Caco-2 (cell line): ENCODE results near the gene NEUROG1. TPM values are rescaled to one million over a fixed set of nuclear protein-coding genes. Genes with fewer than 3 reads are reported as not detected.
A peak's percentile ranks its signal among the peaks of the same experiment; 100 is the strongest.

ENCODE experiments used
- BruUV-seq: library from RNA; stranded (reverse); fragments of 400-500 nt; replicated peaks from 2 replicates; lab custom pipeline; 2021; lab: Mats Ljungman, UMichigan
- CTCF ChIA-PET: fragments of 300-600 bp; sonication (Branson Sonifier 250); formaldehyde crosslinking; loops from one replicate; lab custom pipeline; 2022; ENCODE audit warnings: antibody characterized with exemption; lab: Charles Lee
- POLR2A ChIA-PET: fragments of 300-600 bp; sonication (Branson Sonifier 250); formaldehyde crosslinking; loops from one replicate; lab custom pipeline; 2022; ENCODE audit warnings: antibody characterized with exemption; lab: Charles Lee
- DNase-seq, 2 experiments: peaks; one replicate each; pipeline versions ENCODE4 v3.0.0 to v3.0.0-alpha.2; 2020 to 2022
- H3K27me3 ChIP-seq: replicated peaks from 2 replicates; pipeline ENCODE4 v1.6.0; 2011; ENCODE audit warnings: low read length; ENCODE audit not compliant: control insufficient read depth, insufficient read depth
- H3K36me3 ChIP-seq: 2 replicates; pipeline ENCODE4 v1.5.1; 2011; ENCODE audit warnings: low read length; ENCODE audit not compliant: control insufficient read depth, insufficient read depth
- H3K4me1 ChIP-seq: fragments of 250-450 bp; sonication (Bioruptor Pico); 2 replicates; pipeline ENCODE4 v1.5.1; 2020; ENCODE audit warnings: mild to moderate bottlenecking
- H3K4me3 ChIP-seq: 2 replicates; pipeline ENCODE4 v1.5.1; 2011; ENCODE audit warnings: low read depth, mild to moderate bottlenecking, control low read depth, low read length
- H3K9me3 ChIP-seq: fragments of 250-450 bp; sonication (Bioruptor Pico); 2 replicates; pipeline ENCODE4 v1.5.1; 2020; ENCODE audit warnings: mild to moderate bottlenecking, moderate library complexity
- H3K27ac Mint-ChIP-seq: one replicate; pipeline ENCODE4 v1.8.0; 2022; ENCODE audit warnings: mixed read lengths; ENCODE audit not compliant: unreplicated experiment
- H3K27me3 Mint-ChIP-seq: one replicate; pipeline ENCODE4 v1.8.0; 2022; ENCODE audit warnings: mixed read lengths; ENCODE audit not compliant: insufficient read depth, unreplicated experiment
- H3K36me3 Mint-ChIP-seq: one replicate; pipeline ENCODE4 v1.8.0; 2022; ENCODE audit warnings: mild to moderate bottlenecking, mixed read lengths; ENCODE audit not compliant: insufficient read depth, unreplicated experiment
- H3K4me1 Mint-ChIP-seq: one replicate; pipeline ENCODE4 v1.8.0; 2022; ENCODE audit warnings: low read depth, mixed read lengths; ENCODE audit not compliant: unreplicated experiment
- H3K4me3 Mint-ChIP-seq: one replicate; pipeline ENCODE4 v1.8.0; 2022; ENCODE audit warnings: mild to moderate bottlenecking, moderate library complexity, mixed read lengths; ENCODE audit not compliant: unreplicated experiment
- H3K9me3 Mint-ChIP-seq: one replicate; pipeline ENCODE4 v1.8.0; 2022; ENCODE audit warnings: mixed read lengths; ENCODE audit not compliant: unreplicated experiment
- CTCF ChIP-seq, 2 experiments: fragments of 200-600 bp in 1 of 2; IDR thresholded peaks; 1 replicate in 1 of 2; 2 replicates in 1 of 2; pipeline versions ENCODE4 v1.5.1 to v1.8.0; 2011 to 2022; ENCODE audit warnings: antibody characterized with exemption in 1 of 2, control low read depth in 1 of 2, inconsistent platforms in 1 of 2, low read depth in 1 of 2, low read length in 1 of 2, mild to moderate bottlenecking in 1 of 2, moderate library complexity in 1 of 2; ENCODE audit not compliant: insufficient read depth in 1 of 2, severe bottlenecking in 1 of 2, unreplicated experiment in 1 of 2
- intact Hi-C: fragments of 100-400 bp; cut with micrococcal nuclease; formaldehyde crosslinking; loops from one replicate; pipeline ENCODE4 v1.10.0; 2022; ENCODE audit not compliant: unreplicated experiment
- total RNA-seq: library from RNA; stranded (reverse); gene quantifications from 2 replicates; pipeline ENCODE4 v1.2.3, GENCODE V29; 2022

NEUROG1 gene
- total RNA-seq, 1 experiment from 2014 or later = not detected

GRCh38 chr5:135508496-135509005 lies 27.2 kb downstream of the NEUROG1 start:
- H3K9me3 ChIP-seq = no peaks in the 10 kb centered on the region
- H3K4me1 ChIP-seq = peaks cover 8% of the 10 kb centered on the region; the same call in 1 of the 2 replicates
- ChIA-PET POLR2A (no interaction called here), CTCF (interaction anchor here (2.0 kb wide), 1 partner anchor 42 kb away, joined by 6 read pairs; no protein-coding TSS in a partner anchor)
- Mint-ChIP-seq H3K4me1 (peaks cover 4% of the 10 kb centered on the region), H3K9me3 (no peaks in the 10 kb centered on the region), H3K4me3 (peak overlapping the region; percentile 60), H3K27me3 (peaks cover 8% of the 10 kb centered on the region), H3K36me3 (no peaks in the 10 kb centered on the region), H3K27ac (no peak overlapping the region)
- H3K4me3 ChIP-seq = peak overlapping the region; percentile 20; the same call in 1 of the 2 replicates
- H3K36me3 ChIP-seq = no peaks in the 10 kb centered on the region
- peak in 1 of 2 experiments; percentile 28 for DNase-seq
- BruUV-seq = no TSS peak
- intact Hi-C loops = loop anchor here (1.0 kb wide), 1 partner anchor 17 kb away; no protein-coding TSS in a partner anchor
- no peak for TF ChIP-seq CTCF (IDR thresholded peaks at IDR 0.05; ENCODE audit: insufficient read depth in 1 of 2, low read depth in 1 of 2, low read length in 1 of 2, severe bottlenecking in 1 of 2, unreplicated experiment in 1 of 2)
- no peaks in the 10 kb centered on the region; the same call in 1 of the 2 replicates for H3K27me3 ChIP-seq

GRCh38 chr5:135505973-135506372 lies 29.8 kb downstream of the NEUROG1 start:
- H3K27me3 ChIP-seq = no peaks in the 10 kb centered on the region; the same call in 1 of the 2 replicates
- TF ChIP-seq CTCF (IDR thresholded peaks at IDR 0.05; ENCODE audit: insufficient read depth in 1 of 2, low read depth in 1 of 2, low read length in 1 of 2, severe bottlenecking in 1 of 2, unreplicated experiment in 1 of 2) = no peak
- no peak overlapping the region for H3K4me3 Mint-ChIP-seq
- H3K9me3 Mint-ChIP-seq = no peaks in the 10 kb centered on the region
- H3K27me3 Mint-ChIP-seq = peaks cover 11% of the 10 kb centered on the region
- no peaks in the 10 kb centered on the region for H3K9me3 ChIP-seq
- no peak for DNase-seq
- intact Hi-C loops = no loop called here
- peaks cover 4% of the 10 kb centered on the region for H3K4me1 Mint-ChIP-seq
- ChIA-PET CTCF (interaction anchor here (0.6 kb wide), 1 partner anchor 45 kb away, joined by 8 read pairs; no protein-coding TSS in a partner anchor), POLR2A (no interaction called here)
- H3K36me3 ChIP-seq = no peaks in the 10 kb centered on the region
- H3K4me3 ChIP-seq = no peak overlapping the region
- BruUV-seq = no TSS peak
- H3K27ac Mint-ChIP-seq = no peak overlapping the region
- H3K4me1 ChIP-seq = peaks cover 8% of the 10 kb centered on the region; the same call in 1 of the 2 replicates
- H3K36me3 Mint-ChIP-seq = no peaks in the 10 kb centered on the region

- Mint-ChIP-seq H3K27me3 (peaks cover 3% of the 10 kb centered on the region), H3K36me3 (no peaks in the 10 kb centered on the region), H3K4me1 (peaks cover 5% of the 10 kb centered on the region), H3K27ac (no peak overlapping the region), H3K4me3 (no peak overlapping the region), H3K9me3 (no peaks in the 10 kb centered on the region)
- no peaks in the 10 kb centered on the region; the same call in 1 of the 2 replicates for H3K27me3 ChIP-seq
- ChIA-PET POLR2A (no interaction called here), CTCF (no interaction called here)
- no peak overlapping the region for H3K4me3 ChIP-seq
- no peaks in the 10 kb centered on the region for H3K9me3 ChIP-seq
- no peak for TF ChIP-seq CTCF (IDR thresholded peaks at IDR 0.05; ENCODE audit: insufficient read depth in 1 of 2, low read depth in 1 of 2, low read length in 1 of 2, severe bottlenecking in 1 of 2, unreplicated experiment in 1 of 2)
- H3K4me1 ChIP-seq = peaks cover 11% of the 10 kb centered on the region; the same call in 1 of the 2 replicates
- H3K36me3 ChIP-seq = no peaks in the 10 kb centered on the region
- BruUV-seq = no TSS peak
- intact Hi-C loops = no loop called here
- DNase-seq = no peak
Measured at GRCh38 chr5:135504376-135504775, 31.4 kb downstream of the NEUROG1 start.
